HK-2 (cell line): ENCODE results near the gene TYW3.

Source experiments
- DNase-seq: peaks from one replicate; pipeline ENCODE4 v3.0.0-alpha.2; 2018; ENCODE audit not compliant: unreplicated experiment

The TYW3 gene

GRCh38 chr1:74791491-74791890, 58.5 kb downstream of the TYW3 start:
- no peak for DNase-seq

- DNase-seq: no peak
Observed at GRCh38 chr1:74799119-74799657, 66.2 kb downstream of the TYW3 start.

- DNase-seq: no peak
Observed at GRCh38 chr1:74811436-74812179, 78.7 kb downstream of the TYW3 start.

GRCh38 chr1:74812180-74812541, 79.2 kb downstream of the TYW3 start:
- DNase-seq: no peak
